SK-N-SH treated with all-trans-retinoic acid at 6 μM for 48 hours (cell line): ENCODE results near the gene SLC25A36.

Source experiments
- ATAC-seq: fragments of 200-7000 bp; cut with Tn5 transposase; 3 replicates; pipeline ENCODE4 v1.9.1; 2020; ENCODE audit warnings: mild to moderate bottlenecking, moderate library complexity
- ARNTL ChIP-seq: fragments of 450-650 bp; formaldehyde crosslinking; IDR thresholded peaks from 2 replicates; pipeline ENCODE4 v1.5.0; 2020; ENCODE audit warnings: low read depth, mild to moderate bottlenecking, moderate library complexity, borderline replicate concordance
- BACH2 ChIP-seq: fragments of 250-450 bp; sonication (Bioruptor Pico); IDR thresholded peaks from 2 replicates; pipeline ENCODE4 v1.9.0; 2021; ENCODE audit warnings: mild to moderate bottlenecking, borderline replicate concordance
- CREB5 ChIP-seq: fragments of 250-450 bp; sonication (Bioruptor Pico); IDR thresholded peaks from 2 replicates; pipeline ENCODE4 v1.5.1; 2020; ENCODE audit warnings: low read depth, mild to moderate bottlenecking, moderate library complexity
- CSDC2 ChIP-seq: fragments of 250-450 bp; sonication (Bioruptor Pico); IDR thresholded peaks from 2 replicates; pipeline ENCODE4 v1.5.0; 2020; ENCODE audit warnings: mild to moderate bottlenecking, moderate library complexity
- GLIS3 ChIP-seq: fragments of 250-450 bp; sonication (Bioruptor Pico); IDR thresholded peaks from 2 replicates; pipeline ENCODE4 v1.5.0; 2020; ENCODE audit warnings: mild to moderate bottlenecking, moderate library complexity
- ISL1 ChIP-seq: fragments of 250-450 bp; sonication (Bioruptor Pico); IDR thresholded peaks from 2 replicates; pipeline ENCODE4 v2.1.2; 2022; ENCODE audit warnings: mild to moderate bottlenecking, moderate library complexity
- OSR1 ChIP-seq: fragments of 250-450 bp; sonication (Bioruptor Pico); IDR thresholded peaks from 2 replicates; pipeline ENCODE4 v1.8.0; 2022; ENCODE audit warnings: moderate library complexity, mild to moderate bottlenecking, inconsistent platforms
- POU6F1 ChIP-seq: fragments of 250-450 bp; sonication (Bioruptor Pico); IDR thresholded peaks from 2 replicates; pipeline ENCODE4 v1.8.0; 2021; ENCODE audit warnings: low read depth, mild to moderate bottlenecking, moderate library complexity, borderline replicate concordance
- PPARA ChIP-seq: fragments of 250-450 bp; sonication (Bioruptor Pico); IDR thresholded peaks from 2 replicates; pipeline ENCODE4 v1.5.0; 2020; ENCODE audit warnings: mild to moderate bottlenecking, borderline replicate concordance
- RARB ChIP-seq: fragments of 250-450 bp; sonication (Bioruptor Pico); IDR thresholded peaks from 2 replicates; pipeline ENCODE4 v1.8.0; 2021; ENCODE audit warnings: mild to moderate bottlenecking, moderate library complexity
- SNAI2 ChIP-seq: fragments of 250-450 bp; sonication (Bioruptor Pico); IDR thresholded peaks from 2 replicates; pipeline ENCODE4 v1.5.0; 2020; ENCODE audit warnings: mild to moderate bottlenecking, moderate library complexity
- TCF4 ChIP-seq: fragments of 250-450 bp; sonication (Bioruptor Pico); IDR thresholded peaks from 2 replicates; pipeline ENCODE4 v1.8.0; 2021; ENCODE audit warnings: mild to moderate bottlenecking, moderate library complexity, borderline replicate concordance
- TOX ChIP-seq: fragments of 250-450 bp; sonication (Bioruptor Pico); IDR thresholded peaks from 2 replicates; pipeline ENCODE4 v1.8.0; 2021; ENCODE audit warnings: mild to moderate bottlenecking, moderate library complexity, borderline replicate concordance
- TSHZ2 ChIP-seq: fragments of 250-450 bp; sonication (Bioruptor Pico); IDR thresholded peaks from 2 replicates; pipeline ENCODE4 v1.5.0; 2020; ENCODE audit warnings: mild to moderate bottlenecking, moderate library complexity
- ZC3H10 ChIP-seq: fragments of 250-450 bp; sonication (Bioruptor Pico); IDR thresholded peaks from 2 replicates; pipeline ENCODE4 v1.5.1; 2021; ENCODE audit warnings: mild to moderate bottlenecking, moderate library complexity
- ZFP3 ChIP-seq: fragments of 250-450 bp; sonication (Bioruptor Pico); IDR thresholded peaks from 2 replicates; pipeline ENCODE4 v1.5.0; 2020; ENCODE audit warnings: mild to moderate bottlenecking, moderate library complexity
- ZNF565 ChIP-seq: fragments of 450-650 bp; formaldehyde crosslinking; conservative IDR thresholded peaks from 2 replicates; pipeline ENCODE4 v1.5.0; 2020; ENCODE audit warnings: low read depth, mild to moderate bottlenecking, moderate library complexity
- ZNF70 ChIP-seq: fragments of 450-650 bp; formaldehyde crosslinking; IDR thresholded peaks from 2 replicates; pipeline ENCODE4 v1.5.0; 2020; ENCODE audit warnings: mild to moderate bottlenecking, moderate library complexity
- ZNF8 ChIP-seq: fragments of 450-650 bp; formaldehyde crosslinking; IDR thresholded peaks from 2 replicates; pipeline ENCODE4 v1.5.0; 2020; ENCODE audit warnings: mild to moderate bottlenecking, moderate library complexity
- TF ChIP-seq, protein P1 (sequence below): fragments of 250-450 bp; sonication (Bioruptor Pico); IDR thresholded peaks from 2 replicates; pipeline ENCODE4 v1.8.0; 2020; ENCODE audit warnings: mild to moderate bottlenecking, moderate library complexity, borderline replicate concordance
- TF ChIP-seq, protein P2 (sequence below): fragments of 250-450 bp; sonication (Bioruptor Pico); IDR thresholded peaks from 2 replicates; pipeline ENCODE4 v1.5.1; 2021; ENCODE audit warnings: mild to moderate bottlenecking, moderate library complexity

SLC25A36 gene

GRCh38 chr3:140898340-140899180 is 43.1 kb upstream of the SLC25A36 start:
- peak; percentile 88 for ATAC-seq
- TF ChIP-seq ISL1 (no peak), BACH2 (CRISPR knock-in tag) (no peak), RARB (CRISPR knock-in tag) (no peak), ZC3H10 (no peak), GLIS3 (CRISPR knock-in tag) (no peak), CREB5 (CRISPR knock-in tag) (no peak), POU6F1 (CRISPR knock-in tag) (no peak), TCF4 (CRISPR knock-in tag) (no peak), ARNTL (no peak), CSDC2 (CRISPR knock-in tag) (no peak), TOX (CRISPR knock-in tag) (no peak), PPARA (CRISPR knock-in tag) (no peak)
- TF ChIP-seq, protein P1, sequence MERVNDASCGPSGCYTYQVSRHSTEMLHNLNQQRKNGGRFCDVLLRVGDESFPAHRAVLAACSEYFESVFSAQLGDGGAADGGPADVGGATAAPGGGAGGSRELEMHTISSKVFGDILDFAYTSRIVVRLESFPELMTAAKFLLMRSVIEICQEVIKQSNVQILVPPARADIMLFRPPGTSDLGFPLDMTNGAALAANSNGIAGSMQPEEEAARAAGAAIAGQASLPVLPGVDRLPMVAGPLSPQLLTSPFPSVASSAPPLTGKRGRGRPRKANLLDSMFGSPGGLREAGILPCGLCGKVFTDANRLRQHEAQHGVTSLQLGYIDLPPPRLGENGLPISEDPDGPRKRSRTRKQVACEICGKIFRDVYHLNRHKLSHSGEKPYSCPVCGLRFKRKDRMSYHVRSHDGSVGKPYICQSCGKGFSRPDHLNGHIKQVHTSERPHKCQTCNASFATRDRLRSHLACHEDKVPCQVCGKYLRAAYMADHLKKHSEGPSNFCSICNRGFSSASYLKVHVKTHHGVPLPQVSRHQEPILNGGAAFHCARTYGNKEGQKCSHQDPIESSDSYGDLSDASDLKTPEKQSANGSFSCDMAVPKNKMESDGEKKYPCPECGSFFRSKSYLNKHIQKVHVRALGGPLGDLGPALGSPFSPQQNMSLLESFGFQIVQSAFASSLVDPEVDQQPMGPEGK: no peak
- TF ChIP-seq, protein P2, sequence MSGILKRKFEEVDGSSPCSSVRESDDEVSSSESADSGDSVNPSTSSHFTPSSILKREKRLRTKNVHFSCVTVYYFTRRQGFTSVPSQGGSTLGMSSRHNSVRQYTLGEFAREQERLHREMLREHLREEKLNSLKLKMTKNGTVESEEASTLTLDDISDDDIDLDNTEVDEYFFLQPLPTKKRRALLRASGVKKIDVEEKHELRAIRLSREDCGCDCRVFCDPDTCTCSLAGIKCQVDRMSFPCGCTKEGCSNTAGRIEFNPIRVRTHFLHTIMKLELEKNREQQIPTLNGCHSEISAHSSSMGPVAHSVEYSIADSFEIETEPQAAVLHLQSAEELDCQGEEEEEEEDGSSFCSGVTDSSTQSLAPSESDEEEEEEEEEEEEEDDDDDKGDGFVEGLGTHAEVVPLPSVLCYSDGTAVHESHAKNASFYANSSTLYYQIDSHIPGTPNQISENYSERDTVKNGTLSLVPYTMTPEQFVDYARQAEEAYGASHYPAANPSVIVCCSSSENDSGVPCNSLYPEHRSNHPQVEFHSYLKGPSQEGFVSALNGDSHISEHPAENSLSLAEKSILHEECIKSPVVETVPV (CRISPR knock-in tag): no peak

DNA sequence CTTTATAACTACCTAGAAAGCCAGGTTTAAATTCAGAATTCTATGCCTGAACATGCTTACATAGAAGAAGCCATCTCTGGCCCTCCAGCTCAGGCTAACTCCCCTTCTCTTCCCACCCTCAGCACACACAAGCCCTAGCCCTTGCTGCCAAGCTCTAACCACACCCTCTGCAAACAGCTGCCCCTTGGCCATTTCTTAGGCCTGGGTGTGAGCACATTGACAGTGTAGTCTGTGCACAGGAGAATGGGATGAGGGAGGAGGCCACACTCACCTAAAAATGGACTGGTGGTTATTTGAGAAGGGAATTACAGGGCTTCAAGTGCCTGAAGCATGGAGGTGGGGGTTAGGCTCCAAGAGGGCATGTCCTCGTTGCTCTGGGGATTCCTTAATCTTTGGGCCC is 42.3 kb upstream of the SLC25A36 start:
- ATAC-seq: no peak
- TF ChIP-seq TOX (CRISPR knock-in tag) (no peak), ZFP3 (no peak), RARB (CRISPR knock-in tag) (no peak), CREB5 (CRISPR knock-in tag) (no peak), TSHZ2 (CRISPR knock-in tag) (no peak)

DNA sequence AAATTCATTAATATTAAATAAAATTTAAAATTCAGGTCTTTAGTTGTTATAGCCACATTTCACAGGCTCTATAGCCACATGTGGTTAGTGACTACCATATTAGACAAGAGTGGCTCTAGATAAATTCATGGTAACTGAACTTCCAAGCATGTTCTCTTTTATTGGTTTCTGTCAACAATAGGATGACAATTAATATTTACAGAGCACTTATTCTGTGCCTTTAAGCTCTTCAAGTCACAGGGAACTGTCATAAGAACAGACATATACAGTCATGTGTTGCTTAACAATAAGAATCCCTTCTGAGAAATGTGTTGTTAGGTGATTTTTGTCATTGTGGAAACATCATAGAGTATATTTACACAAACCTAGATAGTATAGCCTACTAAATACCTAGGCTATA is 38.8 kb upstream of the SLC25A36 start:
- no peak for ATAC-seq
- no peak for TF ChIP-seq SNAI2 (CRISPR knock-in tag)
- no peak for TF ChIP-seq RARB (CRISPR knock-in tag)
- no peak for TF ChIP-seq PPARA (CRISPR knock-in tag)
- no peak for TF ChIP-seq CSDC2 (CRISPR knock-in tag)
- no peak for TF ChIP-seq ZNF70 (CRISPR knock-in tag)
- TF ChIP-seq CREB5 (CRISPR knock-in tag): no peak
- TF ChIP-seq OSR1 (CRISPR knock-in tag): no peak
- no peak for TF ChIP-seq ZNF565 (CRISPR knock-in tag)
- TF ChIP-seq TSHZ2 (CRISPR knock-in tag): no peak
- no peak for TF ChIP-seq ZC3H10
- no peak for TF ChIP-seq ZNF8
- no peak for TF ChIP-seq TOX (CRISPR knock-in tag)
